Transverse colon (tissue), 3 donors: ENCODE measurements around the gene LINC00237.

Experiments
- EP300 ChIP-seq: sonication (generic); formaldehyde crosslinking; IDR thresholded peaks from one replicate; pipeline ENCODE4 v1.6.1; 2017; ENCODE audit warnings: antibody characterized with exemption, low read depth
- TF ChIP-seq, protein P1 (sequence below), 5 experiments: fragments of 200-600 bp in 3 of 5; fragments of 450-650 bp in 2 of 5; sonication (generic) in 3 of 5; IDR thresholded peaks; 1 replicate in 2 of 5; 2 replicates in 3 of 5; pipeline ENCODE4 v1.5.1; 2016 to 2017; ENCODE audit warnings: antibody characterized with exemption in 5 of 5, inconsistent platforms in 3 of 5, mild to moderate bottlenecking in 2 of 5, moderate library complexity in 1 of 5

DNA sequence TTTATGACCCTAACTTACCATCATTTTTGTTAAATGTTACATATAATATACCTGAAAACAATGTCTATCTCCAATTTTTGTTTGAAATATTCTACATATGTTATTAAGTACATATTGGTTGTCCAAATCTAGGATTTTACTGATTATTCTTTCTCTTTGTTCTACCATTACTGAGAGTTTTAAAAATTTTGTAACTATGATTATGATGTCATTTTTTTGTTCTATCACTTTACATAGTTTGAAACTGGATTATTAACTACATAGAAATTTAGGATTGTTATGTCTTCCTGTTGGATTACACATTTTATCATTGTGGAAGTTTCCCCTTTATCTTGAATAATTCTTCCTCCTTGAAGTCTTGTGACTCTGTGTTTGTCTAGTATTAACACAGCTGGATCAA lies 41.2 kb downstream of the LINC00237 start:
- TF ChIP-seq, protein P1, sequence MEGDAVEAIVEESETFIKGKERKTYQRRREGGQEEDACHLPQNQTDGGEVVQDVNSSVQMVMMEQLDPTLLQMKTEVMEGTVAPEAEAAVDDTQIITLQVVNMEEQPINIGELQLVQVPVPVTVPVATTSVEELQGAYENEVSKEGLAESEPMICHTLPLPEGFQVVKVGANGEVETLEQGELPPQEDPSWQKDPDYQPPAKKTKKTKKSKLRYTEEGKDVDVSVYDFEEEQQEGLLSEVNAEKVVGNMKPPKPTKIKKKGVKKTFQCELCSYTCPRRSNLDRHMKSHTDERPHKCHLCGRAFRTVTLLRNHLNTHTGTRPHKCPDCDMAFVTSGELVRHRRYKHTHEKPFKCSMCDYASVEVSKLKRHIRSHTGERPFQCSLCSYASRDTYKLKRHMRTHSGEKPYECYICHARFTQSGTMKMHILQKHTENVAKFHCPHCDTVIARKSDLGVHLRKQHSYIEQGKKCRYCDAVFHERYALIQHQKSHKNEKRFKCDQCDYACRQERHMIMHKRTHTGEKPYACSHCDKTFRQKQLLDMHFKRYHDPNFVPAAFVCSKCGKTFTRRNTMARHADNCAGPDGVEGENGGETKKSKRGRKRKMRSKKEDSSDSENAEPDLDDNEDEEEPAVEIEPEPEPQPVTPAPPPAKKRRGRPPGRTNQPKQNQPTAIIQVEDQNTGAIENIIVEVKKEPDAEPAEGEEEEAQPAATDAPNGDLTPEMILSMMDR (IDR thresholded peaks at IDR 0.05): no peak
- TF ChIP-seq EP300: no peak
